Right ventricle myocardium superior (tissue), 1 donor: ENCODE results near the gene OAS1. TPM values are rescaled to one million over a fixed set of nuclear protein-coding genes. Genes with fewer than 3 reads are reported as not detected.
"Not testable (repeated sequence)": the region's sequence is repeated elsewhere in the genome, so short reads cannot be mapped to it uniquely, and the experiment has no call there.

Source experiments
- ATAC-seq: fragments of 200-7000 bp; cut with Tn5 transposase; one replicate; pipeline ENCODE4 v1.9.1; 2020; ENCODE audit warnings: mild to moderate bottlenecking; ENCODE audit not compliant: poor library complexity
- DNase-seq: peaks from one replicate; pipeline ENCODE4 v3.0.0-alpha.2; 2020
- intact Hi-C: fragments of 100-400 bp; cut with DNase I; formaldehyde crosslinking; loops from one replicate; pipeline ENCODE4 v1.11.2; 2022
- total RNA-seq: library from RNA; stranded (reverse); fragmentation: NEBNext Ultra II Directional; extraction: Animal tissue kit (Norgen Biotek cat#: 25700); gene quantifications from one replicate; pipeline ENCODE4 v1.2.1, GENCODE V29; 2021
- donor health status: DM: no; HTN: yes; CAD: no; lungs with severe emphysema.

Gene OAS1
- total RNA-seq, 1 donor from 2014 or later, result 4.6 TPM

- DNase-seq (no peak), ATAC-seq (no peak)
- intact Hi-C loops, result no loop called here
Observed at GRCh38 chr12:112892856-112893255, 13.9 kb upstream of the OAS1 start.

DNA sequence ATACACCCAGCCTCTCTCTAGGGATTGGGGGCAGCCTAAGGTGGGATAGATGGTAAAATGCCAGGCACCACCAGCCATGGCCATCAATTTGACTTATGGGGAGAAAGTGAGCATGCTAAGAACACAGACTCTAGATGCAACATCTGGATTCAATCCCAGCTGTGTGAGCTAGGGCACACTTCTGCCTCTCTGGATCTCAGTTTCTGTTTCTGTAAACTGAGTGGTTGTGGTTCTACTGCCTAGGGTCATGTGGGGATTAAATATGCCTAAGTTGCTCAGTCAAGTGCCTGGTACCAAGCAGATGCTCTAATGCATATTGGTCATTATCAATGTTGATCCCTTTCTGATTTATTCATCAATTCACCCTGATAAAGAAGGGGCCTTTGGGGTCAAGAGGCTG, 12.6 kb upstream of the OAS1 start:
- ATAC-seq (no peak), DNase-seq (no peak)
- intact Hi-C loops, result no loop called here

DNA sequence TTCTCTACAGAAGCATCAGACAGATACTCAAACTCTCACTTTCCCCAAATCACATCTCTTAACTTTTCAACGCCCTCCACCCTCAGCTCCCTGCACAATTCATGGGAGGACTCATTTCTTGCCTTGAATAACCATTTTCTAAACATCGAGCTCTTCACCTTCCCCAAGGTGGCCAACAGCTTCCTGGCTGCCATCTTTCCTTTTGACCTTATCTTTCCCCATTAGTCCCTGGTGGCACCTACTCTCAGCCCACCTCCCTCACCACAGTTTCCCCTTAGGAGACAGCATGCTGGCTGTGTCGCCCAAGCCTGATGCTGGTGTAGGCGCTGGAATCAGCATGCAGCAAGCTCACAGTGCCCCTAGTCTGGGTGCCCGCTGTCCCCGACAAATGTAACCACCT, 8.4 kb upstream of the OAS1 start:
- intact Hi-C loops, result no loop called here
- DNase-seq (no peak), ATAC-seq (no peak)

DNA sequence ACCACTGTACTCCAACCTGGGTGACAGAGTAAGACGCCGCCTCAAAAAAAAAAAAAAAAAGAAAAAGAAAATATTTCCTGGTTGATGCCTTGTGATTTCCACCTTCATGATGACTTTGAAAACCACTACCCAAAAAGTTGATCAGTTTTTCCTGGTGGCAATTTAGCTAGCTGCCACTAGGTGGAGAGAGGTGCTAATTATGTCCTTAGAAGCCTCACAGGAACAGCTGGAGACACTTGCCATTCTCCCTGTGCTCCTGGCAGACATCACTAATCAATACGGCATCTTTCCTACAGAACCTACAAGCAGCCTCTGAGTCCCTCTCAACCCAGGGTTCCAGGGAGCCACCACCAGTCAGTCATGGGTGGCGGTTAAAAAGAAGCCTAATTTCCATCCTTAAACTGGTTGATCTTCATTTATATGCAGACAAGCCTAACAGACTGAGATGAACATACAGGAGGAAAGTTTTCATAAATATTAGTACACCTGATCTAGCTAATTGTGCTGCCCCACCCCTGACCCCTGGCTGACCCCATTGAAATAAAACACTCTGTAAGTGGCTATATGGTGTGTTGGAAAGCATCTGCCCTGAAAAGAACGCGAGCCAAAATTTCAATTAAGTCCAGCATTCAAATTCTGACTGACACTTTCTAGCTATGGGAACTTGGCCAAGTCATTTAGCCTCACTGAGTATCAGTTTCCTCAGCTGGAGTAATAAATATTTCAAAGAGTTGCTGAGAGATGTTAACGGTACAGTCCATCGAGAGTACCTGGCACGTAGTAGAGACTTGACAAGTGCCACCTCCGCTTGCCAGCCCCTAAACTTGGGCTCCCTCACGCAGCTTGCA, 6.2 kb upstream of the OAS1 start:
- DNase-seq (no peak), ATAC-seq (no peak)
- intact Hi-C loops, result no loop called here

DNA sequence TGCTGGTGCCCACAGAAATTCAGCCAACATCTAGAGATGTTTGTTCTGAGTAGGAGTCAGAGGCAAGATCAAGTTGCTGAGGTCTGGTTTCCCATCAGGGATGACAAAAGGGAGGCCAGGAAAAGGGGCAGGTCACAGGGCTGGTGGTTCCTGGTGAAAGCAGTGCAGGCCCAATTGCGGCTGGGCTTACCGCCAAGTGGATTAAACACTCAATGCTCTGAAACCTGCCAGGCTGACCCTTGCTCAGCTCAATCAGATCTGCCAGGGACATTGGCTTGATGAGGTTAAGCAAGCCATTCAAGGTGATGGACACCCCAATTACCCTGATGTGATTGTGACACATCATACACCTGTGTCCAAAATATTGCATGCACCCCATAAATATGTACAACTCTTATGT, 5.5 kb upstream of the OAS1 start:
- intact Hi-C loops, result no loop called here
- no peak for ATAC-seq
- DNase-seq, result no peak

- DNase-seq (no peak), ATAC-seq (no peak)
- intact Hi-C loops, result no loop called here
Observed at GRCh38 chr12:112904571-112904970, 2.2 kb upstream of the OAS1 start.

- ATAC-seq (no peak), DNase-seq (no peak)
- intact Hi-C loops, result no loop called here
Observed at GRCh38 chr12:112905451-112906089, 1.2 kb upstream of the OAS1 start.

- intact Hi-C loops, result no loop called here
- ATAC-seq (peak; percentile 71), DNase-seq (no peak)
Observed at GRCh38 chr12:112907415-112908157, 824 bp downstream of the OAS1 start.

DNA sequence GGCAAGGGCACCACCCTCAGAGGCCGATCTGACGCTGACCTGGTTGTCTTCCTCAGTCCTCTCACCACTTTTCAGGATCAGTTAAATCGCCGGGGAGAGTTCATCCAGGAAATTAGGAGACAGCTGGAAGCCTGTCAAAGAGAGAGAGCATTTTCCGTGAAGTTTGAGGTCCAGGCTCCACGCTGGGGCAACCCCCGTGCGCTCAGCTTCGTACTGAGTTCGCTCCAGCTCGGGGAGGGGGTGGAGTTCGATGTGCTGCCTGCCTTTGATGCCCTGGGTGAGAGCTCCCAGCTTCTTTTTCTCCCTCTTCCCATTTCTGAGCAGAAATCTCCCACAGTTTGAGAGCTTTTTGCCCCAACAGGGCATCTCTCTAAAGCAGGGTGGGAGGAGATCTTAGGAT, 1.8 kb downstream of the OAS1 start:
- ATAC-seq (no peak), DNase-seq (no peak)
- intact Hi-C loops, result no loop called here

GRCh38 chr12:112909693-112910092, 2.9 kb downstream of the OAS1 start:
- no peak for DNase-seq
- intact Hi-C loops, result no loop called here

DNA sequence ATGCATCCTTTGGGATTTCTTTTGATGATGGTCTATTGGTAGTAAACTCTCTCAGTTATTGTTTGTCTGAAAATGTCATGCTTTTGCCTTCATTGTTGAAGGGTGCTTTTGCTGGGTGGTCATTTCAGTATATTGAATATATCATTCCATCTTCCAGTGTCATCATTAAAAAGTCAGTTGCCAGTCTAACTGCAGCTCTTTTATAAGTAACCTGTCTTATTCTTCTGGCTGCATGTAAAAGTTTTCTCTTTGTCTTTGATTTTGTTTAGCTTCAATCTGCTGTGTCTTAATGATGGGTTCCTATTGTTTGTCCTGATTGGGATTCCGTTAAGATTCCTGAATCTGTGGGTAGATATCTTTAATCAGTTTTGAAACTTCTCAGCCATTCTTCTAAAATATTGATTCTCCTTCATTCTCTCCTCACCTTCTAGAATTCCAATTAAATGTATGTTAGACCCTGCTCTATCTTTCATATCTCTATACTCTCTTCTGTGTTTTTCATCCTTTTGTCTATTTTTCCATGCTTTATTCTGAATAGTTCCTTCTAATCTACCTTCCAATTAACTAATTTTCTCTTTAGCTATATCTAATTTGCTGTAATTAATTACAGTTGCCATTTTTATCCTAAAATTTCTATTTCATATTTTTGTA, 6.4 kb downstream of the OAS1 start:
- DNase-seq (no peak), ATAC-seq (no peak)
- intact Hi-C loops, result no loop called here

More at GRCh38 chr12:112909693-112910092, 2.9 kb downstream of the OAS1 start:
- ATAC-seq, result no peak

- DNase-seq, intact Hi-C loops, ATAC-seq: not testable (repeated sequence)
Observed at GRCh38 chr12:112913888-112914287, 7.1 kb downstream of the OAS1 start.

DNA sequence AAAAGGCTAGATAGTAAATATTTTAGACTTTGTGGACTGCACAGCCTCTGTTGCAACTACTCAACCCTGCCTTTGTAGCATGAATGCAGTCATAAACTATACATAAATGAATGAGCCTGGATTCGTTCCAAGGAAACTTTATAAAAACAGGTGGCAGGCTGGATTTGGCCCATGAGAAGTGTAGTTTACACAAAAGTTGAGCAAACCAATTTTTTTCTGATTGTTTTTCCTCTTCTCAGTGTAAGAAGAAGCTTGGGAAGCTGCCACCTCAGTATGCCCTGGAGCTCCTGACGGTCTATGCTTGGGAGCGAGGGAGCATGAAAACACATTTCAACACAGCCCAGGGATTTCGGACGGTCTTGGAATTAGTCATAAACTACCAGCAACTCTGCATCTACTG, 9.5 kb downstream of the OAS1 start:
- no peak for DNase-seq
- peak; percentile 57 for ATAC-seq
- intact Hi-C loops, result no loop called here

GRCh38 chr12:112919121-112919520, 12.4 kb downstream of the OAS1 start:
- no peak for ATAC-seq
- intact Hi-C loops, result no loop called here
- no peak for DNase-seq

- ATAC-seq (peak; percentile 38), DNase-seq (no peak)
- intact Hi-C loops, result no loop called here
Observed at GRCh38 chr12:112924986-112925385, 18.2 kb downstream of the OAS1 start.

DNA sequence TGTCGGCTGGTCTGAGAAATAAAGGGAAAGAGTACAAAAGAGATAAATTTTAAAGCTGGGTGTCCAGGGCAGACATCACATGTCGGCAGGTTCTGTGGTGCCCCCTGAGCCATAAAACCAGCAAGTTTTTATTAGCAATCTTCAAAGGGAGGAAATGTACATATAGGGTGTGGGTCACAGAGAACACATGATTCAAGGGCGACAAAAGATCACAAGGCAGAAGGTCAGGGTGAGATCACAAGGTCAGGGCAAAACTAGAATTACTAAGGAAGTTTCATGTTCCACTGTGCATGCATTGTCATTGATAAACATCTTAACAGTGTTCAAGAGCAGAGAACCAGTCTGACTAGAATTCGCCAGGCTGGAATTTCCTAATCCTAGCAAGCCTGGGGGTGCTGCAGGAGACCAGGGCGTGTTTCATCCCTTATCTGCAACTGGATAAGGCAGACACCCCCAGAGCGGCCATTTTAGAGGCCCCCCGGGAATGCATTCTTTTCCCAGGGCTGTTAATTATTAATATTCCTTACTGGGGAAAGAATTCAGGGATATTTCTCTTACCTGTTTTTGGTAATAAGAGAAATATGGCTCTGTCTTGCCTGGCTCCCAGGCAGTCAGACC, 19.8 kb downstream of the OAS1 start:
- DNase-seq, intact Hi-C loops, ATAC-seq: not testable (repeated sequence)

DNA sequence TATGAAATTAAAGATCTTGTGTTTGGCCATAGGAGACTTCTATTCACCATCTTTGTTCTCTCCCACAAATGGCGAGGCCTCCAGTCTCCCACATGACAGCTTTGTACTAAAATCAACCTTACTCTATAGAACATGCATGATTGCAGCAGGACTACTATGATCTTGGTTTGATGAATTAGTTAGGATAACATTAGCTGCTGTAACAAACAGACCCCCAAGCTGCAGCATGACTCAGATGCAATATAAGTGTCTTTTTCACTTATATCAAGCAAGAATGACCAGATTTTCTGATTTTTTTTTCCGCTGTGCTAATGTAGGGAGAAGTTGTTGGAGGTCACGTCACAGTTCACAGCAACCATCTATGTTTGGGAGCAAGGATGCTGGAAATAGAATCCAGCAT, 20.7 kb downstream of the OAS1 start:
- no peak for ATAC-seq
- DNase-seq, result no peak
- intact Hi-C loops, result no loop called here

GRCh38 chr12:112927925-112928324, 21.2 kb downstream of the OAS1 start:
- DNase-seq (no peak), ATAC-seq (no peak)
- intact Hi-C loops, result no loop called here

DNA sequence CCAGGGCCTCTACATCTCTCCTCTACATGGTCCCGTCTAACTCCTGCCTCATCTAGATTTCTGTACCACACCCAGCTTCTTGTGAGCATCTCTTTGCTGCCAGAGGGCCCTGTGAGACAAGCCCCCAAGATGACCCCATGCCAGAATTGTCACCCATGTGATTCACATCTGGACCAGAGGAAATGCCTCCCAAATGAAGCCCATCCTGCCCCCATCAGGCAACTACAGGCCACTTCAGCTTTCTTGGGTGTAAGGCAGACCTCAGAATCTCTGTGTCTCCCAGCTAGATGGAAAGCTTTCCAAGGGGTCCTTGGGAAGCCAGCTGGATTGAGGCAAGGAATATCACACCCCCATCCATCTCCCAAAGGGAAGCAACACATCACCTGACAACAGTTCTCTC, 22.2 kb downstream of the OAS1 start:
- ATAC-seq (no peak), DNase-seq (no peak)
- intact Hi-C loops, result no loop called here
